NCI-H187 treated with DMSO at 0.1 percent for 48 hours (cell line): ENCODE results near the gene PRPF6.
"Not testable (repeated sequence)": the region's sequence is repeated elsewhere in the genome, so short reads cannot be mapped to it uniquely, and the experiment has no call there.

Experiments
- DNase-seq: peaks from one replicate; lab custom pipeline; 2025; lab: John Stamatoyannopoulos, UW

PRPF6 gene

DNA sequence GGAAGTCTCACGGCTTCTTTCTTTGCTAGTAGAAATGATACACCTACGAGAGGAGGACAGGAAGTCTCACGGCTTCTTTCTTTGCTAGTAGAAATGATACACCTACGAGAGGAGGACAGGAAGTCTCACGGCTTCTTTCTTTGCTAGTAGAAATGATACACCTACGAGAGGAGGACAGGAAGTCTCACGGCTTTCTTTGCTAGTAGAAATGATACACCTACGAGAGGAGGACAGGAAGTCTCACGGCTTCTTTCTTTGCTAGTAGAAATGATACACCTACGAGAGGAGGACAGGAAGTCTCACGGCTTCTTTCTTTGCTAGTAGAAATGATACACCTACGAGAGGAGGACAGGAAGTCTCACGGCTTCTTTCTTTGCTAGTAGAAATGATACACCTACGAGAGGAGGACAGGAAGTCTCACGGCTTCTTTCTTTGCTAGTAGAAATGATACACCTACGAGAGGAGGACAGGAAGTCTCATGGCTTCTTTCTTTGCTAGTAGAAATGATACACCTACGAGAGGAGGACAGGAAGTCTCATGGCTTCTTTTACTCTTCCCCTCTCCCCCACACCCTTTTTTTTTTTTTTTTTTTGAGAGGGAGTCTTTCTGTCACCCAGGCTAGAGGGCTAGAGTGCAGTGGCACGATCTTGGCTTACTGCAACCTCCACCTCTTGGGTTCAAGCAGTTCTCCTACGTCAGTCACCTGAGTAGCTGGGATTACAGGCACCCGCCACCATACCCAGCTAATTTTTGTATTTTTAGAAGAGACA lies 31.6 kb downstream of the PRPF6 start:
- not testable (repeated sequence) for DNase-seq

DNA sequence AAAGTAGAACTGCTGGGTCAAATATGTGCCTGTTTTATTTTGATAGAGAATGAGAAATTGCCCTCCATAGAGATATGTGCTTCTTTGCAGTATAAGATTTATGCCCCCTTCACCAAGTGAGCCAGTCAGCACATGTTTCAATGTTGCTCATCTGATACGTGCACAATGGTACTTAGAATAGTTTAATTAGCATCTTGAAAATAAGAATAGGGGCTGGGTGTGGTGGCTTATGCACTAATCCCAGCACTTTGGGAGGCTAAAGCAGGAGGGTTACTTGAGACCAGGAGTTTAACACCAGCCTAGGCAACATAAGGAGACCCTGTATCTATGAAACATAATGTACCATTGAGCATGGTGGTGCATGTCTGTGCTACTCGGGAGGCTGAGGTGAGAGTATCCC lies 34.7 kb downstream of the PRPF6 start:
- no peak for DNase-seq

DNA sequence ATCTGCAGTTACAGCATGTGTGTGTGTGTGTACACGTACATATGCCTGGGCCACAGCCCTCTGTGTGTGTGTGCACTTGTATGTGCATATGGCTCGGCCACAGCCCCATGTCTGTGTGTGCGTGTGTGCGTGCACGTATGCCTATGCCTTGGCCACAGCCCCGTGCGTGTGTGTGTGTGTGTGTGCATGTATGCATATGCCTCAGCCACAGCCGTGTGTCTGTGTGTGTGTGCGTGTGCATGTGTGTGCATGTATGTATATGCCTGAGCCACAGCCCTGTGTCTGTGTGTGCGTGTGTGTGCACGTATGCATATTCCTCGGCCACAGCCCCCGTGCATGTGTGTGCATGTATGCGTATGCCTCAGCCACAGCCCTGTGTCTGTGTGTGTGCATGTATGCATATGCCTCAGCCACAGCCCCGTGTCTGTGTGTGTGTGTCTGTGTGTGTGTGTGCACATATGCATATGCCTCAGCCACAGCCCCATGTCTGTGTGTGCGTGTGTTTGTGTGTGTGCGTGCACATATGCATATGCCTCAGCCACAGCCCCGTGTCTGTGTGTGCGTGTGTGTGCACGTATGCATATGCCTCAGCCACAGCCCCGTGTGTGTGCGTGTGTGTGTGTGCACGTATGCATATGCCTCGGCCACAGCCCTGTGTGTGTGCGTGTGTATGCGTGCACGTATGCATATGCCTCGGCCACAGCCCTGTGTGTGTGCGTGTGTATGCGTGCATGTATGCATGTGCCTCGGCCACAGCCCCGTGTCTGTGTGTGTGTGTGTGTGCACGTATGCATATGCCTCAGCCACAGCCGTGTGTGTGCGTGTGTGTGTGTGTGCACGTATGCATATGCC lies 40.4 kb downstream of the PRPF6 start:
- DNase-seq: no peak

DNA sequence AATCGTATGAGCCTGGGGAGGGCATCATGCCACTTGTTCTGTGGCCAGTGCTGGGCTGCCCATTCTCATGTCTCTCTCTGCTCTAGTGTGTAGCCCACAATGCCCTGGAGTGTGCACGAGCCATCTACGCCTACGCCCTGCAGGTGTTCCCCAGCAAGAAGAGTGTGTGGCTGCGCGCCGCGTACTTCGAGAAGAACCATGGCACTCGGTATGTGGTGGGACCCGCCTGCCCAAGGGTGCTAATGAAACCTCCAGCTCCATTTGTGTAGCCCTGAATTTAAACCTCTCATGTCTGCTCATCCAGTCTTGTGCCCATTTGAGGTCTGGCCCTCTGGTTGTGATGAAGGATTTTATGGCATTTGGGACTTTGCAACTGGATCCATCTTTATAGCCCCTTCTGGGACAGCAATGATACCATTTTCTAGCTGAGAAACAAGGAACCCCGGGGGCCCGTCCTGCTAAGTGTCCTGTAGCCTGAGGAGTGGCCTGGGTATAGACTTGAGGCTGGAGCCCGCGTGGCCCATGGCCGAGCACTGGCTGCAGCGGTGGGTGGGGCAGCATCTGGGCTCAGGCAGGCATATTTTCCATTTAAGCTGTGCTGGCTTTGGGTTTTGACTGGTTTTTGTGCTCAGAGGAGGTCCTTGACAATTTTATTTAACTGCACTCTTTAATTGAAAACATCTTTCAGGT lies 41.9 kb downstream of the PRPF6 start:
- no peak for DNase-seq

DNA sequence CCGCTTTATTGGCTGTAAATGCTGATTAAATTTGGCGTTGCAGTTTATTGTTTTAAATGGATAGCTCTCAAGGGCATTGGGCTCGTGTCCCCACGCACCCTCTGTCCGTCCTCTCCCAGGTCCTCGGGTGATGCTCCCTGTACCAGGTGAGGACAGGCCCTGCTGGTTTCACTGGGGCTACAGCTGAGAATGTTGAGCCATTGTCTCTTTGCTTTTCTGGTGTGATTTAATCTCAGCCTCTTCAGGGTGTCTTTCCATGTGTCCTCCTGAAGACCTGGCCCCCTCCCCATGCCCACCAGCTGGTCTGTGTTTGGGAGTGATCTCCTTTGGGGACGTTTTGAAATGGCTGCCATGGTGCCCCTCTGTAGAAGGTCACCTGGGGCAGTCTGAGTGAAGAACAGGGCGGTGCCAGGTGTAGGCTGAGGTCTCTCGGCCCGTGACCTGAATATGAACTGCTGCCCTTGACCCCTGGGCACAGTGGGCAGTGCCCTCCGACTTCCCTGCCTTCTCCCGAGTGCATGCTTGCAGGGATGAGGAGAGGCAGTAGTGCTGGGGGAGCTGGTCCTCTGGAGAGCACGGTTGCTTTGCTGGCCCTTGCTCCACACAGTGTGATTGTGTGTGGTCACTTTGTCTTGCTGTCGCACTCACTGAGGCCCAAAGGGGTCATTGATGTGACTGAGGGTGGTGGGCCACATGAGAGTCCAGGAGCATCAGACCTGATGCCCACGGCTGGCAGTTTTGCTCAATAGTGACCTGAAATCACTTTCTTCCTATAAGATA lies 42.6 kb downstream of the PRPF6 start:
- DNase-seq: no peak

DNA sequence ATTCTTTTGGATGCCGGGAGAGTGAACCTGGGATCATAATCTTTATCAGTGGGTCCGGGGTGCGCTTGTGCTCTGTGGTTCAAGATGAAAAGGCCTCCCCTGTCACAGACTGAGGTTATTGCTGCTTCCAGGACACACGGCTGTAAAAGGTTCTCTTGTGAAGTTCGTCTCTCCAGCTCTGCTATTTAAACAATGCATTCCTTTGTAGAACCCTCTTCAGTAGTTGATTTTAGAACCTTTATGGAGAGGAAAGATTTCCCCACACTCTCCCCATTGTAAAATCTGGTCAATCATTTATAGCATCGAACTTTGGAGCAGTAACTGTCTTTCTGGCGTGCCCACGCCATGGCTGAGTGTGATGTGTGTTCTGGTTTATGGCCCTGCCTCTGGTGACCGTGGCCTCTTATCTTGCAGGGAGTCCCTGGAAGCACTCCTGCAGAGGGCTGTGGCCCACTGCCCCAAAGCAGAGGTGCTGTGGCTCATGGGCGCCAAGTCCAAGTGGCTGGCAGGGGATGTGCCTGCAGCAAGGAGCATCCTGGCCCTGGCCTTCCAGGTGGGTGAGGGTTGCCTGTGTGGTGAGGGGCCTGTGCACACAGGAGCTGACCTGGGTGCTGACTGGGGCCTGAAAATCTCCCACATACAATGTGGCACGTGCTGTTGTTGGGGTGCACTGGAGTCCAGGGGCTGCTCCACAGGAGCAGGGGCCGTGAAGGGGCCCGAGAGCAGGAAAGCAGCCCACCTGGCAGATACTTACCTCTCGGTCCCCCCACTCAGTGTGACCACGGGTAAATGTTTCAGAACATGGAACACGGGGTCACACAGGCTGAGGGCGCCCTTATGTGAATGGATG lies 43.4 kb downstream of the PRPF6 start:
- DNase-seq: no peak

DNA sequence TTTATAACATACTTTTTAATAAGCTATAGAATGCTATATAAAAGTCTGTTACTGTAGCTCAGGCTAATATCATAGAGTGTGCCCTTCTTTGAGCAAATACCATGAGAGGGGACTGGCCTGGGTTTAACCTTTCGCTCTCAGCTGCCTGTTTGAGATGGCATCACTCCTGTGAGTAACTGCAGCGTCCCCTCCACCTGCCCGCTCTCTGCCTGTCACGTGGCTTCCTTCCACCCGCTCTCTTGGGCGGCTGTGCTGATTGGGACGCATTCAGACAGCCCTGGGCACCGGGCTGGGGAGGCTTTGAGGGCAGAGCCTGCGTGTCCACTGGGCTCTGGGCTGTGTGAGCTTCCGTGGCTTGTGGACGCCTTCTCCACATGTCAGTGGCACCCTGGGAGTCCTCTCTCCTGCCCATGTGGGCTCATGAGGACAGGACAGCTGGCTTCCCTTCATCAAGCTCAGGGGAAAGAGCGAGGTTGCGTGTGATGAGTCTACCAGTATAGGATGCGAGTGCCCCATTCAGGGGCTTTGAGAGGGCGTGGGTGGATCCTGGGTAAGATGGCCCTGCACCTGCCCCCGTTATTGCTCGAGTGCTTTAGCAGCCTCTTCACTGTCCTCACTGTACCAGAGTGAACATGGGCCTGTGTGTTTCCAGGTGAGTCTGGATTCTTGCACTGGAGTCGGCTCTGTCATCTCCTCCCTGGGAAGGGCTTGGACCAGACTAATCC lies 44.3 kb downstream of the PRPF6 start:
- DNase-seq: no peak

DNA sequence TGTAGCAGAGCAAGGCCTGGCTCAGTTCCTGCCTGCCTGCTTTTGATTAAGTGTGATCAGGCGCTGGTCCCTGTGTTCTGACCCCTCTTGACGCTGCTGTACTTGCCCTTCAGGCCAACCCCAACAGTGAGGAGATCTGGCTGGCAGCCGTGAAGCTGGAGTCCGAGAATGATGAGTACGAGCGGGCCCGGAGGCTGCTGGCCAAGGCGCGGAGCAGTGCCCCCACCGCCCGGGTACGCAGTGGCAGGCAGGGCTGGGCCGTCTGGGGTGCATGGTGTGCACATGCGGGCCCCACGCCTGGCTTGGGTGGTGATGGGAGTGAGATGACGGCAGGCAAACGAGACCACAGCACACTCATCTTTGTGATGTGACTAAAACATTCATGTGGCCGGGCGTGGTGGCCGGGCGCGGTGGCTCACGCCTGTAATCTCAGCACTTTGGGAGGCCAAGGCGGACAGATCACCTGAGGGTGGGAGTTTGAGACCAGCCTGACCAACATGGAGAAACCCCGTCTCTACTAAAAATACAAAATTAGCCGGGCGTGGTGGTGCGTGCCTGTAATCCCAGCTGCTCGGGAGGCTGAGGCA lies 45.0 kb downstream of the PRPF6 start:
- no peak for DNase-seq

DNA sequence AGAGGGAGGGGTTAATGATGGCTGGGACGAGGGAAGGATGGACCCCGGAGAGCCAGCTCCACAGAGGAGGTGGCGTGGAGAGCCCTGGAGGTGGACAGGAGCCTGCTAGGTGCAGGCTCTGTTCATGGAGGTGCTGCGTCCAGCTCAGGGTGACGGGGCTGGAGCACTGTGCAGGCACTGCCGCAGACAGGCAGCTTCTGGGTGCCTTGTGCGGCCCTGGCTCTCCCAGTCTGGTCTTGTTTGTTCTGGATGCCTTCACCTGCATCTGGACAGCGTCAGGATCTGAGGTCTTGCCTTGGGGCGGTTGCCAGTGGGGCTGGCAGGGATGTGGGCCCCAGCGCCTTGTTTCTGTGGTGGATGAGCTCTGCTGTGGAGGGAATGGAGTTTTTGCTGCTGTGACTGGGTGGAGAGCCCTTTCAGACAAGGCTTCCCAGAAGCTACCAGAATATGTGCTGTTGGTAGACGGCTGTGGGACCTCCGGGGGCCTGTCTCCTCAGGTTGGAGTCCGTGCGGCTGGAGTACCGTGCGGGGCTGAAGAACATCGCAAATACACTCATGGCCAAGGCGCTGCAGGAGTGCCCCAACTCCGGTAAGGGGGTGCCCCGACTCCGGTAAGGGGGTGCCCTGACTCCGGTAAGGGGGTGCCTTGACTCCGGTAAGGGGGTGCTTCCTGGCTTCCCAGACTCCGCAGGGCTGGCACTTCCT lies 47.2 kb downstream of the PRPF6 start:
- DNase-seq: no peak

DNA sequence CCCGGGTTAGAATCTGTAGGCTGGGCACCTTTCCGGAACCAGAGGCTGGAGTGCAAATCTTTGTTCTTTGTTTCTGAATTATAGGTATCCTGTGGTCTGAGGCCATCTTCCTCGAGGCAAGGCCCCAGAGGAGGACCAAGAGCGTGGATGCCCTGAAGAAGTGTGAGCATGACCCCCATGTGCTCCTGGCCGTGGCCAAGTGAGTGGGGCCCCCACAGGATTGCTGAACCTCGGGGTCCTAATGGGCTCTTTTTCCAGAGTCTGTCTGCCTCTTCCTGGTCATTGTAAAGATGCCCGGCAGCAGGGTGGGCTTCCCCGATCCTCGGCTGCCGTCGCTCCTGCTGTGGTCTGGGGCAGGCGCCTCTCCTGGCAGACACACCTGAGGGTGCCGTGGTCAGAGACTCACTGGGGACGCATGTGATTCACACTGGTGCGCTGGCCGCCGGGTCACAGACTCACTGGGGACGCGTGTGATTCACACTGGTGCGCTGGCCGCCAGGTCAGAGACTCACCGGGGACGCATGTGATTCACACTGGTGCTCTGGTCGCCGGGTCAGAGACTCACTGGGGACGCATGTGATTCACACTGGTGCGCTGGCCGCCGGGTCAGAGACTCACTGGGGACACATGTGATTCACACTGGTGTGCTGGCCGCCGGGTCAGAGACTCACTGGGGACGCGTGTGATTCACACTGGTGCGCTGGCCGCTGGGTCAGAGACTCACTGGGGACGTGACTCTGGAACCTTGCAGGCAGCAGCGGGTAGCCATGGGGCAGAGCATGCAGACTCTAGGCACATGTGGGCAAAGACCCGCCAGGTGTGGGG lies 48.6 kb downstream of the PRPF6 start:
- DNase-seq: no peak

DNA sequence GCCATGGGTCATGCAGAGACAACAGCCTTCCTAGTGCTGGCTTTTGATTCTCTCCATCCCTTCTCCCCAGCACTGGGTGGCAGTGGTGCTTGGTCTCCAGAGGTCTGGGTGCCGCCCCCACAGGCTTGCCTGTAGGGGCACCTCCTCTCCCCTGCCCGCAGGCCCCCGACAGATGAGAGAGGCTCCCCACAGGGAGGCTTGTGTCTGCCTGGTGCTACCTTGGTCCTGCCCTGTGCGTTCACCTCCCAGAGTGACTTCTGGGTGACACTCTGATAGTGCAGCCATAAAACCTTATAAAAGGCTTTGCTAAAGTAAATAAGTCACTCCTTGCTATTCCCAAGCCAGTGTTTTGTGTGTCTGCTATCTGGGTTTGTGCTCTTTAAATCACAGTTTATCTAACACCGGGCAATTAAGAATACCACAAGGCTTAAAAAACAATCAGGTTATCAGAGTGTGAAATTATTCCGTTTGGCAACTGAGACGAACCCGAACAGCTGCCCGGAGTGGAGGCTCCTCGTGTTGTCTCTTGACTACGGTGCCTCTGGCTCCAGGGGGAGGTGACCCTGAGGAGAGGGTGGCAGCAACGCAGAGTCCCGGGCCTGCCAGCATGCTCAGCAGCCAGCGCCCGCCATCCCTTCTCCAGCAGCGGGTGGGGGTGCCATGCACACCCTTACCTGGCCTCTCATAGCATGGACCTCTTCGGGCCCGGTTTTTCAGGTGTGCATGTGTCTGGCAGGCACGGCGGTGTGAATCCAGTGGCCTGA lies 49.6 kb downstream of the PRPF6 start:
- no peak for DNase-seq

DNA sequence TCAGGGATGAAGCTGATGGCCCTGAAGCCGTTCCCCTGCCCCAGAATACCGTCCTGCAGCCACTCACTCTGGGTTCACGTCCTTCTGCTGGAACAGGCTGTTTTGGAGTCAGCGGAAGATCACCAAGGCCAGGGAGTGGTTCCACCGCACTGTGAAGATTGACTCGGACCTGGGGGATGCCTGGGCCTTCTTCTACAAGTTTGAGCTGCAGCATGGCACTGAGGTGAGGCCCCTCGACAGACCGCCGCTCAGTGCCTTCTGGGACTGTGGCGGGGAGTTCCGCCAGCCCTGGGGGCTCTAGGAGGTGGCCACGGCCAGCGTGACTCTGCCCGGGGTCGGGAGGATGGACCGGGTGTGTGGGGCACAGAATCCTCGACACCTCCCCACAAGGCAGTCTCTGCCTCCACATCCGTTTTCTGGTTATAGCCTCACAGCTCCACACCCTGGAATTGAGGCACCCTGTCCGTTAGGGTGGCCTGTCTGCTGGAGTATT lies 50.9 kb downstream of the PRPF6 start:
- DNase-seq: no peak

DNA sequence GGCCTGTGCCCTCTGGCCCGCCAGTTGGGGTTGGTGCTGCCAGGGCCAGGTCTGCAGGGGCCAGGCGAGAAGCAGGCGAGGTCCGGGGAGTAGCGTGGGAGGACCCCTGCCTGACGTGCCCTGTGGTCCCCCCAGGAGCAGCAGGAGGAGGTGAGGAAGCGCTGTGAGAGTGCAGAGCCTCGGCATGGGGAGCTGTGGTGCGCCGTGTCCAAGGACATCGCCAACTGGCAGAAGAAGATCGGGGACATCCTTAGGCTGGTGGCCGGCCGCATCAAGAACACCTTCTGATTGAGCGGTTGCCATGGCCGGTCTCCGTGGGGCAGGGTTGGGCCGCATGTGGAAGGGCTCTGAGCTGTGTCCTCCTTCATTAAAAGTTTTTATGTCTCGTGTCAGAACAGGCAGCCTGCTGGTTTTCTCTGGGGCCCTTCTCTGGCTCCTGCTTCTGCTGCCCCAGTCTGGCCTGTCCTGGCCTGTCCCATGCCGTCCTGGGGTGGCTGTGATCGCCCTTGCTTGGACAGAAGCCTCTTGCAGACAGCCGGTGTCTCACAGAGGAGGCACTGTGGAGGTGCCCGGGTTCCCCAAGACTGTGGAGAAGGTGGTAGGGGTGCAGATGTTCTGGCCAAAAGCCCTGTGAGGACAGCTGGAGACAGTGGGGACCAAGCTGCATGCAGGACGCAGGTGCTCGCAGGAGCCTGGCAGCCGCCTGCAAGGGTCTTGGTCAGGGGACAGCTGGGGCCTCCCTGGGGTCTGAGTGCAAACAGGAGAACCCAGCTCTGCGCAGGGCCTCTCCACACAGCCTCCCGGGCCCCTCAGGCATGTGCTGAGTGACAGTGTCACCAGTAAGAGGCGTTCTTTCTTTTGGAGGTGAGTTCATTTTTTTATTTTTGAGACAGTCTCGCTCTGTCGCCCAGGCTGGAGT lies 52.0 kb downstream of the PRPF6 start:
- no peak for DNase-seq

DNA sequence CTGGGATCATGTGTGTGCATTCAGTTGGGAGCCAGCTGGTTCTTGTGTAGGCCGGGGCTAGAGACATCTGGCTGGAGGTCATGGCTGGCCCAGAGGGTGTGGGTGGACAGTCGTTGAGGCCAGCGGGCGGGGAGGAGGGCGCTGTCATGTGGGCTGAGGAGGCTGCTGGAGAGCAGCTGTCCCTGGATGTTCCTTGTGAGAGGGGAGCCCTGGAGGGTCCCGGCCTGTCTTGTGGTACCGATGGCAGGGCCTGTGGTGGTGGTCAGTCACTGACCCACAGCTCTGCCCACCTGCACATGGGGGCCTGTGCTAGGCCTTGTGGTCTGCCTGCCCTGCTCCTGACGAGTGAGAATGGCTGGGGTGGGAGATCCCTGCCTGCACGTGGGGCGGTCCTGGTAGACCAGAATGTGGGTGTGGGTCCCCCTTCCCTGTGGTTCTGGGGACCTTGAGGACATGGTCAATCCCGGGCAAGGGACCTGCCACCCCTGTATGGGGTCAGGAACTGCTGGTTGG lies 53.1 kb downstream of the PRPF6 start:
- DNase-seq: no peak

DNA sequence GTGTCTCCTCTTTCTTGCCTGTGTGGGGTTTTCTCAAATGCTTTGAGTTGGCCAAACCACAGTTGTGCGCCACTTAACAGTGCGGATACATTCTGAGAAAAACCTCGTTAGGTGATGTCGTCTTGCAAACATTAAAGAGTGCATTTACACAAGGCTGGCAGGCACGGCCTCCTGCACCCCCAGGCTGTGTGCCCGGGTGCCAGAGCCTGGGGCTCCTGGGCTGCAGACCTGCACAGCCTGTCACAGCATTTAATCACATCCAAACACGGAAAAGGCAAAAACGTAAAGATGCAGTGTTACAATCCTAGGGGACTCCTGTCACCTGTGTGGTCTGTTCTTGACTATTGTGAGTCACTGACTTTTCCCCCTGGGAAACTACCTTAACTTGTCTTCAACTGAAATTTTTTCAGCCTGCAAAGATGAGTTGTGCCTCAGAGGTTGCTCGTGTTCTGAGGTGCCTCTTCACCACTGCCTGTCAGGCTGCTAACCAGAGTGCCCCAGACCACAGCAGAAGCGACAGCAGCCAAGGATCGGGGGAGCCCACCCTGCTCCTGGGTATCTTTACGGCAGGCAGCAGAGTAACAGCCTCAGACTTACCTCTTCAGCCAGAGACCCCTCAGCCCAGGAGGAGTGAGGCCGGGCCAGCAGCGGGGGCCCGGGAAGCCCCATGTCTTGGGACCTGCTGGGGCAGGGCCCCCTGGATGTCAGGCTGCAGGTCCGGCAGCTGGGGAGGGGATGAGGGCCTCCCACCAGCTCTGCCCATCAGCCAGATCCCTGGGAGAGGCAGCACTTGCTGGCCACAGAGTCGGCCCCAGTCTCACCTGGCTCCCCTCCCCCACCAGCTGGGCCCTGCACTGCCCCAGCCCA lies 54.4 kb downstream of the PRPF6 start:
- DNase-seq: no peak
